Lung microvascular endothelial cell (primary cell): ENCODE results near the gene EXOC4. TPM values are rescaled to one million over a fixed set of nuclear protein-coding genes. Genes with fewer than 3 reads are reported as not detected.

Experiments
- DNase-seq, 2 donors: peaks; one replicate each; pipeline versions ENCODE4 v3.0.0 to v3.0.0-alpha.2; 2010; ENCODE audit warnings: low read depth in 2 of 2
- total RNA-seq: library from RNA; depleted of rRNA; stranded (reverse); fragments of >200 nt; gene quantifications from 2 replicates; pipeline ENCODE4 v1.2.1, GENCODE V29; 2014

EXOC4 gene
- total RNA-seq, 1 donor from 2014 or later, result 103 TPM

DNA sequence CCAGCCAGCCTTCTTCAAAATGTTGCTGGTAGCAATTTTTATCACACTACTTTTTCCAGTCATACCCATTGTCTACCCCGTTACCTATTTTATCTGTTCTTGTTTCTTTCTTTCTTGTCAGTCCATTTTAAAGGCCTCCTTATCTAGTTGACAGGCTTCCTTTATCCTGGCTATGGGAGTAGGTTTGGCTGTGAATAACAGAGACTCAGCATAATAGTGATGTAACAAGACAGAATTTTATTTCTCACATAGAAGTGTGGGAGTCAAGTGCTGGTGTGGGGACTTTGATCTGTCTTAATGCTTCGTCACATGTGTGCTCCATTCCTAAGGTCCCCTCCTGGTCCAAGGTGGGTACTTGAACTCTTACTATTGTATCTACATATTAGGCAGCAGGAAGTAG is 283.6 kb downstream of the EXOC4 start:
- DNase-seq, result no peak

- DNase-seq, result no peak
Observed at GRCh38 chr7:133539016-133539415, 286.1 kb downstream of the EXOC4 start.

GRCh38 chr7:133540096-133540860 is 287.4 kb downstream of the EXOC4 start:
- DNase-seq, result no peak

DNA sequence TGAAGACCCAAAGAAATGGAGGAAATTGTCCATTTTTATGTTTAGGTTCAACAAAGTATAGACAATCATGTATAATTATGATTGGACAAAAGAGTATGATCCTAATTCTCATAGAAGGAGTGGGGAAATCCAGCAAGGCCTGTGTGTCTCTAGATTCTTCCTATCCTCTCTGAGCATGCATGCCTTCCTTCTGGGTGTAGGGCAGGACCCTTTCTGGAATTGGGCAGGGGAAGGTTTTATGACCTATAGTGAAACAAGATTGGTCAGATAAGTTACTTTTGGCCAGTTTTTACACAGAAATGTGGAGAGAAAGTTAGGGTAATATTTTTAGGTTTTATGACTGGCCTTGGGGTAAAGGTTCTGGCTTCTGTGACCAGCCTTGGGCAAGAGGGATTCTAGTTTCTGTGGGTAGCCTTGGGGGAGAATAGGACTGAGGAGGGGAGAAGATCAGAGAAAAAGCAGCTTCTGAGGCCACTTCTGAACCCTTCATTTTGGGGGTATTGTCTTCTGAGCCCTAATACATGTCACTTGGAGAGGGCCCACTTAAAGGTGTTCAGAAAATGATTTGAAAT is 289.4 kb downstream of the EXOC4 start:
- DNase-seq, result no peak

DNA sequence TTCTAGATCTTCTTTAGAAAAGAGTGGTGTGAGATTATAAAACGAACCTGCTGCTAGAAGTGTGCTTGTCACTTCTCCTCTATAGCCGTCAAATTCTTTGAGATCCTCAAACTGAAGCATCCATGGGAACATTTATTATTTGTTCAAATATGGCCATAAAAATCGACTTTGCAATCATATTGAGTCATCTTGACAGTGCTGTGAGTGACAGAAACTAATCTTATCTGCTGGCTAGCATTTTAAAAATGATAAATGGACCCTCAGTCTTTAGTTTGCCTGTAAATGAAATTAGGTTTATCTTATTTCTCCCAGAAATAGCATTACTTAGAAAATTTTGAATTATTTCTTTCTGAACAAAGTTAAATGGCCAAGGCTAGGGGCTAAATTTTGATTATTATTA is 290.8 kb downstream of the EXOC4 start:
- DNase-seq, result no peak

GRCh38 chr7:133545618-133546017 is 292.7 kb downstream of the EXOC4 start:
- DNase-seq, result peak; percentile 10 to 37

DNA sequence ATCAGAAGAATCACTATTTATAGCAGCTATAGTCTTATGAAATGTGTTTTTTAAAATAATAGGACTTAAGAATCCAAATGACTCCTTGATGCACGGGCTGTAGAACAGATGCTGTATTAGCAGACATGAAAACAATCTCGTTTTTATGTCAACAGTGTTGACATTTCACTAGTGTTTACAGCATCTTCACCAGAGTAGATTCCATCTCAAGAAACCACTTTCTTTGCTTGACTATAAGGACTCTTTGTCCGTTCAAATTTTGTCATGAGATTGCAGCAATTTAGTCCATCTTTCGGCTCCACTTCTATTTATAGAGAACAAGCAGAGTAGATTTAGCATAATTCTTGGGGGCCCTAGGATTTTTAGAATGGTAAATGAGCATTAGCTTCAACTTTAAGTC is 295.1 kb downstream of the EXOC4 start:
- DNase-seq, result no peak

- no peak for DNase-seq
Observed at GRCh38 chr7:133549633-133550032, 296.8 kb downstream of the EXOC4 start.

DNA sequence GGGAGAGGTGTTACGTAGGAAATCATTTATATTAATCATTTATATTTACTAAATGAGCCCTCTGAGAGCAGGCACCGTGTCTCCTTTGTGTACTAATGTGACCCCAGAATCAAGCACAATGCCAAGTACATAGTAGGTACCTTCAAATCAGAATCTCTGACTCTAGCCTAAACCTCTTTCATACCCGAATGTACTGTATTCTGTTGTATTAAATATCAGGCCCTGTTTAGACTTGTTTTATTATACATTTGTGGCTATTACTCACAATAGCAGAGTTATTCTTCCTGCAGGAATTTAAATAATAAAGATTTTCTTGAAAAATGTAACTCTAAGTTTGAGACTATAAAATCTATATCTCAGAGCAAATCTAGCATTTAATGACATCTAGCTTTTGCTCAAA is 297.3 kb downstream of the EXOC4 start:
- DNase-seq, result no peak

GRCh38 chr7:133550811-133551210 is 297.9 kb downstream of the EXOC4 start:
- DNase-seq, result no peak

DNA sequence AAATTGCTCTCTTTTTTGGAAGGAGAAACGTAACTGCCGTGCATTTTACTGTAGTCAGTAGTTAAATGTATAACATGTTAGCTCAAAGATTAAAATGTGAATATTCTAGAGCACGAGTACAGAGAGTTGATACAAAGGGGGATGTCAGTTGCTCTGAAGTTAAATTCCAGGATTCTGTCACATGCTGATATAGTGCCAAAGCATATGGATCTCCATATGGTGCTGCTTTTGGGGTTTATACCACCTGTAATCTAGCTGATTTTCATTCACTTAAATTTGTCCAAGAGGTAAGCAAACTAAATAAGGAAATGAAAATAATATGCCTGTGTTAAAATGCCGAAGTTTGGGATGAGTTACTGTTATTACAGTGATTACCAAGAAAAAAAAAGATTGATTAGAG is 298.6 kb downstream of the EXOC4 start:
- no peak for DNase-seq

- DNase-seq, result no peak
Observed at GRCh38 chr7:133552079-133552478, 299.2 kb downstream of the EXOC4 start.

- no peak for DNase-seq
Observed at GRCh38 chr7:133554330-133554729, 301.5 kb downstream of the EXOC4 start.

GRCh38 chr7:133556048-133556447 is 303.2 kb downstream of the EXOC4 start:
- DNase-seq, result peak in 1 of 2 donors; percentile 12

DNA sequence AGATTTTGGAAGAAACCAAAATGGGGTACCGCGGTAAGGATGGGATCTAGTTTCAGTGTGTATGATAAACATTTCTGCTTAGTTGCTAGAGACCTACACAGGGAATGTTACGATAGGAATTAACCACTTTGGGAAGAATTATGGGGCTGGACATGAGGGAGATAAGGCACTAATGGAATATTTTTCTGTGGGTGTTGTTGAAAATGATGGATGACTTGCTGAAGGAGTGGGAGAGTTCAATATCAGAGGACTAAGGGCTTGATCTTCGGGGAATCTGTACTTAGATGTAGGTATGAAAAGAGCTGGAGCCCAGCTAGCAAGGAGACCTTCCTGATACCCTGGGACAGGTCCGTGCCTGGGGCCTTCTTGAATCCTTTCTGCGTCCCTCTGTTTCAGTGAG is 303.7 kb downstream of the EXOC4 start:
- no peak for DNase-seq

- no peak for DNase-seq
Observed at GRCh38 chr7:133560900-133561299, 308.0 kb downstream of the EXOC4 start.

DNA sequence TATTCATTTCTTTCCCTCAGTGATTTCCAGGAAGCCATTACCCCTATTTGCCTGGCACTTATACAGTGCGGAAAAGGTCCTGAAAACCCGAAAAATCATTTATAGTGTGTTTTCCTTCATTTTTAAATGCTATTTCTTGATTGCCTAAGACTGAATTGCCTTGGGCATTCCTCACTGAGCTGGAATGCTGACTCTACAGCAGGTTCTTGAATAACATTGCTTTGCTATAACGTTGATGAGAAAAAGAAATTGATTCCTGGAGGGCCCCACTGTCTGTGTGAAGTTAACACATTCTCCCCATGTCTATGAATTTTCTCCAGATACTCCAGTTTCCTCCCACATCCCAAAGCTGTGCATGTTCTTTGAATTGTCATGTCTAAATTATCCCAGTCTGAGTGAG is 308.5 kb downstream of the EXOC4 start:
- no peak for DNase-seq

GRCh38 chr7:133562621-133563020 is 309.7 kb downstream of the EXOC4 start:
- DNase-seq, result no peak

- DNase-seq, result no peak
Observed at GRCh38 chr7:133563251-133563650, 310.4 kb downstream of the EXOC4 start.

- DNase-seq, result no peak
Observed at GRCh38 chr7:133564484-133564883, 311.6 kb downstream of the EXOC4 start.

DNA sequence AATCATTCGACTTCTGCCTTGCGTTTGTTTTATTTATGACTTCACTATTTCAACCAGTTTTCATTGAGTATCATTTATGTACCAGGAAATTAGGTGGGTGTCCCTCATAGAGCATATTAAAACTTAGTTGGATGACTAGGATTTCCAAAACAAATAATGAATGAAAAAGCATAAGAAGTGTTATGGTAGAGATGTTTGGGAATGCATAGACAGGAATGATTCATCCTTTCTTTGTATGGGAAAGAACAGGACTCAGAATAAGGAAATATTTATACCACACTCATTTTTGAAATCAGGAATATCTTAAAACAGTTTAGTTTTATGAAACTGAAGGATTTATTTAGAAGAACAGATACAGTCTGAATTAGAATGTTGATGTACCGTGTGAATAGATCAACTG is 315.7 kb downstream of the EXOC4 start:
- DNase-seq, result no peak

DNA sequence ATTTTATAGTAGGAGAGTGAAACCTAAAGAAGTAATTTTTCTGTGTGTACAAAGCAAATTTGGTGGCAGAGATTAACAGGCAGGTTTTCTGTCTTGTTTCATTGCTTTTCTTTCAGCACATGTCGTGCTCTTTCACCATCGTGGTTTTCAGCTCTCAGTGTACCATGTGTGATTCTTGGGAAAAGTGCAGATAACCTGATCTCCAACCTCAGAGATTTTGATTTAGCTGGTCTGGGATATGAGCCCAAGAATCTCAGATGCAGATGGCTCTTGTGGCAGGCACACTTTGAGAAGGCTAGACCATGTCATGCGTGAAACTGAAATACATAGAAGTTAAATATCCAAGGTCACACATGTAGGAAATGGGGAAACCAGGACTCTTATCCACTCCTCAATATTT is 317.4 kb downstream of the EXOC4 start:
- no peak for DNase-seq

DNA sequence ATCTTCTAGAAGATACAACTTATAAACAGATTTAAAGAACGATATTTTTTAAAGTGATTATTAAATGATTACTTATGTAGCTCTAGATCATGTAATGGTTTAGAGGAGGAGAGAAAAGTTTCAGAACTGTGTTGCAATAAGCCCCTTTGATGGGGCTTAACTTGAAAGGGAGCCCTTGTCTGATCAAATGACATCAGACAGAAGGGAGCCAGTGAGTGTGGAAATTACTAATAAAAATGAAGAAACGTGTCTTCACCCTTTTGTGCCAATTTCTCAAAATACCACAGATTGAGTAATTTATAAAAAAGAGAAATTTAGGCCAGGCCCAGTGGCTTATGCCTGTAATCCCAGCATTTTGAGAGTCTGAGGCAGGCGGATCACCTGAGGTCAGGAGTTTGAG is 318.2 kb downstream of the EXOC4 start:
- DNase-seq, result no peak

- no peak for DNase-seq
Observed at GRCh38 chr7:133572087-133572486, 319.2 kb downstream of the EXOC4 start.
